ENCODE results near the gene BTBD1.

BTBD1 gene

GRCh38 chr15:83106994-83107840 is 40.2 kb upstream of the BTBD1 start, which contains the start of gene TM6SF1:
TSS of gene TM6SF1 (plus strand) at chr15:83107645. CDS start at chr15:83107681, 36 bp downstream.
- H3K4me3 ChIP-seq (ENCODE audit: insufficient read depth in 1 of 2, low read depth in 1 of 2, low read length in 2 of 2), result peak within 1 kb of the TSS; percentile 56 to 65
- peaks cover 49 to 57% of the 10 kb centered on the region in 2 experiments for H3K27me3 ChIP-seq (ENCODE audit: control insufficient read depth in 1 of 2, insufficient read depth in 1 of 2, low read length in 2 of 2)
- H3K27ac ChIP-seq (ENCODE audit: low read length, poor library complexity, severe bottlenecking), result no peak within 1 kb of the TSS
- DNase-seq, result no peak
- peak within 1 kb of the TSS; percentile 85 for H4K91ac ChIP-seq (ENCODE audit: low read length)
- WGBS, result 1% methylated on average over 85 of the region's 97 CpGs
- no peak within 1 kb of the TSS for H3K9ac ChIP-seq (ENCODE audit: low read length)
- peak within 1 kb of the TSS in 1 of 2 experiments; percentile 70 for H3K23ac ChIP-seq (ENCODE audit: low read length in 2 of 2)
- peak within 1 kb of the TSS; percentile 46 for H2AFZ ChIP-seq (ENCODE audit: low read depth, low read length)
- H3K79me1 ChIP-seq (replicated peaks; ENCODE audit: low read length, poor library complexity, severe bottlenecking), result no peaks in the 10 kb centered on the region
- H2AK5ac ChIP-seq (ENCODE audit: low read length, severe bottlenecking), result no peak within 1 kb of the TSS
- no peak within 1 kb of the TSS for H2BK5ac ChIP-seq (ENCODE audit: low read depth, low read length, poor library complexity, severe bottlenecking)
- peak within 1 kb of the TSS in 1 of 2 experiments; percentile 59 for H2BK12ac ChIP-seq (ENCODE audit: low read length in 2 of 2)
- peaks cover 16% of the 10 kb centered on the region for H3K4me1 ChIP-seq (ENCODE audit: control insufficient read depth, insufficient read depth, low read depth, low read length)
- peak within 1 kb of the TSS; percentile 55 for H4K8ac ChIP-seq (ENCODE audit: low read length)
- H3K4ac ChIP-seq (ENCODE audit: low read depth in 1 of 2, low read length in 2 of 2), result peak within 1 kb of the TSS in 1 of 2 experiments; percentile 79
- peak within 1 kb of the TSS in 1 of 2 experiments; percentile 36 for H3K14ac ChIP-seq (ENCODE audit: low read length in 2 of 2)
- peak within 1 kb of the TSS; percentile 49 for H2BK120ac ChIP-seq (ENCODE audit: low read depth, low read length)
- peak within 1 kb of the TSS; percentile 92 for H3K4me2 ChIP-seq (ENCODE audit: low read length, poor library complexity, severe bottlenecking)
- peak within 1 kb of the TSS; percentile 90 for H2BK15ac ChIP-seq (ENCODE audit: low read depth, poor library complexity, severe bottlenecking)
- H3K18ac ChIP-seq (ENCODE audit: low read depth in 1 of 2, low read length in 2 of 2), result peak within 1 kb of the TSS; percentile 71 to 75
- H3K36me3 ChIP-seq (ENCODE audit: control insufficient read depth in 1 of 2, insufficient read depth in 2 of 2, low read depth in 1 of 2, low read length in 2 of 2), result peaks cover 0 to 3% of the 10 kb centered on the region in 2 experiments
- H3K9me3 ChIP-seq (ENCODE audit: control insufficient read depth, low read length), result no peaks in the 10 kb centered on the region

- Histone ChIP-seq H3K4me1 (ENCODE audit: control insufficient read depth, insufficient read depth, low read depth, low read length) (peaks cover 16% of the 10 kb centered on the region), H3K23ac (ENCODE audit: low read length in 2 of 2) (no peak overlapping the region), H2BK12ac (ENCODE audit: low read length in 2 of 2) (no peak overlapping the region), H3K36me3 (ENCODE audit: control insufficient read depth in 1 of 2, insufficient read depth in 2 of 2, low read depth in 1 of 2, low read length in 2 of 2) (peaks cover 0 to 3% of the 10 kb centered on the region in 2 experiments), H4K91ac (ENCODE audit: low read length) (no peak overlapping the region), H3K9ac (ENCODE audit: low read length) (no peak overlapping the region), H2BK5ac (ENCODE audit: low read depth, low read length, poor library complexity, severe bottlenecking) (no peak overlapping the region), H3K9me3 (ENCODE audit: control insufficient read depth, low read length) (no peaks in the 10 kb centered on the region), H3K18ac (ENCODE audit: low read depth in 1 of 2, low read length in 2 of 2) (no peak overlapping the region), H3K4me3 (ENCODE audit: insufficient read depth in 1 of 2, low read depth in 1 of 2, low read length in 2 of 2) (no peak overlapping the region), H3K4me2 (ENCODE audit: low read length, poor library complexity, severe bottlenecking) (no peak overlapping the region), H2BK120ac (ENCODE audit: low read depth, low read length) (no peak overlapping the region), H3K27ac (ENCODE audit: low read length, poor library complexity, severe bottlenecking) (no peak overlapping the region), H2AFZ (ENCODE audit: low read depth, low read length) (no peak overlapping the region), H3K27me3 (ENCODE audit: control insufficient read depth in 1 of 2, insufficient read depth in 1 of 2, low read length in 2 of 2) (peaks cover 63 to 67% of the 10 kb centered on the region in 2 experiments), H3K79me1 (replicated peaks; ENCODE audit: low read length, poor library complexity, severe bottlenecking) (no peaks in the 10 kb centered on the region), H3K14ac (ENCODE audit: low read length in 2 of 2) (no peak overlapping the region), H2BK15ac (ENCODE audit: low read depth, poor library complexity, severe bottlenecking) (no peak overlapping the region), H4K8ac (ENCODE audit: low read length) (no peak overlapping the region), H3K4ac (ENCODE audit: low read depth in 1 of 2, low read length in 2 of 2) (no peak overlapping the region), H2AK5ac (ENCODE audit: low read length, severe bottlenecking) (no peak overlapping the region)
- WGBS, result 83% methylated on average over 1 of the region's 1 CpG
- DNase-seq, result no peak
These were observed 38.4 kb upstream of the BTBD1 start for GRCh38 chr15:83105440-83105839.

GRCh38 chr15:83104141-83104540 is 37.1 kb upstream of the BTBD1 start:
- H3K27ac ChIP-seq (ENCODE audit: low read length, poor library complexity, severe bottlenecking), result no peak overlapping the region
- no peak overlapping the region for H2BK5ac ChIP-seq (ENCODE audit: low read depth, low read length, poor library complexity, severe bottlenecking)
- H2AFZ ChIP-seq (ENCODE audit: low read depth, low read length), result no peak overlapping the region
- peaks cover 16% of the 10 kb centered on the region for H3K4me1 ChIP-seq (ENCODE audit: control insufficient read depth, insufficient read depth, low read depth, low read length)
- H3K36me3 ChIP-seq (ENCODE audit: control insufficient read depth in 1 of 2, insufficient read depth in 2 of 2, low read depth in 1 of 2, low read length in 2 of 2), result peaks cover 0 to 3% of the 10 kb centered on the region in 2 experiments
- H4K91ac ChIP-seq (ENCODE audit: low read length), result no peak overlapping the region
- no peak overlapping the region for H3K14ac ChIP-seq (ENCODE audit: low read length in 2 of 2)
- H2AK5ac ChIP-seq (ENCODE audit: low read length, severe bottlenecking), result no peak overlapping the region
- H3K4me2 ChIP-seq (ENCODE audit: low read length, poor library complexity, severe bottlenecking), result no peak overlapping the region
- no peak overlapping the region for H3K18ac ChIP-seq (ENCODE audit: low read depth in 1 of 2, low read length in 2 of 2)
- no peak overlapping the region for H2BK12ac ChIP-seq (ENCODE audit: low read length in 2 of 2)
- H3K9me3 ChIP-seq (ENCODE audit: control insufficient read depth, low read length), result no peaks in the 10 kb centered on the region
- no peaks in the 10 kb centered on the region for H3K79me1 ChIP-seq (replicated peaks; ENCODE audit: low read length, poor library complexity, severe bottlenecking)
- no peak overlapping the region for H2BK120ac ChIP-seq (ENCODE audit: low read depth, low read length)
- no peak overlapping the region for H4K8ac ChIP-seq (ENCODE audit: low read length)
- H3K4ac ChIP-seq (ENCODE audit: low read depth in 1 of 2, low read length in 2 of 2), result no peak overlapping the region
- no peak for DNase-seq
- no peak overlapping the region for H2BK15ac ChIP-seq (ENCODE audit: low read depth, poor library complexity, severe bottlenecking)
- no peak overlapping the region for H3K23ac ChIP-seq (ENCODE audit: low read length in 2 of 2)
- 90% methylated on average over 4 of the region's 4 CpGs for WGBS
- peaks cover 58 to 66% of the 10 kb centered on the region in 2 experiments for H3K27me3 ChIP-seq (ENCODE audit: control insufficient read depth in 1 of 2, insufficient read depth in 1 of 2, low read length in 2 of 2)
- H3K9ac ChIP-seq (ENCODE audit: low read length), result no peak overlapping the region
- no peak overlapping the region for H3K4me3 ChIP-seq (ENCODE audit: insufficient read depth in 1 of 2, low read depth in 1 of 2, low read length in 2 of 2)

DNA sequence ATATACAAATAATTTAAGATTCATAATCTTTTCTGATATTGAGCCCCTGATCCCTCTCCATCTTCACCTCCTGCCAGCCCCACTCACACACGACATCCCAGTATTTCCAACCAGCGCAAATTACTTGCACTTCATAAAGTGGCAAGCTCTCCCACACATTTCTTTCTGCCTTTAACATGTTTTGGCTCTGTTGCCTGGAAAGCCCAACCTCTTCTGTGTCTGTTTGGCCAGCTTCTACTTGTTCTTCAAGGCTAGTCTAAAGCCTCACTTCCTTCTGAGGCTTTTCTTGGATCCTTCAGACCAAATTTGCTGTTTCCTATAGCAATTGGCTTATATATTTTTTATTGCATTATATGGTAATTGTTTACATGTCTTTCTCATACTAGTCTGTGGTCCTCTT is 35.3 kb upstream of the BTBD1 start:
- Histone ChIP-seq H3K27ac (ENCODE audit: low read length, poor library complexity, severe bottlenecking) (no peak overlapping the region), H3K23ac (ENCODE audit: low read length in 2 of 2) (no peak overlapping the region), H3K4me2 (ENCODE audit: low read length, poor library complexity, severe bottlenecking) (no peak overlapping the region), H4K8ac (ENCODE audit: low read length) (no peak overlapping the region), H2BK120ac (ENCODE audit: low read depth, low read length) (no peak overlapping the region), H2AFZ (ENCODE audit: low read depth, low read length) (no peak overlapping the region), H2BK15ac (ENCODE audit: low read depth, poor library complexity, severe bottlenecking) (no peak overlapping the region), H3K36me3 (ENCODE audit: control insufficient read depth in 1 of 2, insufficient read depth in 2 of 2, low read depth in 1 of 2, low read length in 2 of 2) (peaks cover 0 to 2% of the 10 kb centered on the region in 2 experiments), H2AK5ac (ENCODE audit: low read length, severe bottlenecking) (no peak overlapping the region), H3K4me1 (ENCODE audit: control insufficient read depth, insufficient read depth, low read depth, low read length) (peaks cover 4% of the 10 kb centered on the region), H3K79me1 (replicated peaks; ENCODE audit: low read length, poor library complexity, severe bottlenecking) (no peaks in the 10 kb centered on the region), H4K91ac (ENCODE audit: low read length) (no peak overlapping the region), H3K14ac (ENCODE audit: low read length in 2 of 2) (no peak overlapping the region), H3K4ac (ENCODE audit: low read depth in 1 of 2, low read length in 2 of 2) (no peak overlapping the region), H3K9me3 (ENCODE audit: control insufficient read depth, low read length) (peaks cover 13% of the 10 kb centered on the region), H2BK12ac (ENCODE audit: low read length in 2 of 2) (no peak overlapping the region), H3K4me3 (ENCODE audit: insufficient read depth in 1 of 2, low read depth in 1 of 2, low read length in 2 of 2) (no peak overlapping the region), H3K27me3 (ENCODE audit: control insufficient read depth in 1 of 2, insufficient read depth in 1 of 2, low read length in 2 of 2) (peaks cover 53 to 58% of the 10 kb centered on the region in 2 experiments), H2BK5ac (ENCODE audit: low read depth, low read length, poor library complexity, severe bottlenecking) (no peak overlapping the region), H3K9ac (ENCODE audit: low read length) (no peak overlapping the region), H3K18ac (ENCODE audit: low read depth in 1 of 2, low read length in 2 of 2) (no peak overlapping the region)
- WGBS, result 88% methylated on average over 2 of the region's 2 CpGs
- DNase-seq, result no peak

Measured in mesenchymal stem cell (in vitro differentiated cells and primary cell).